H1 (cell line): ENCODE results near the gene FARP2. TPM values are rescaled to one million over a fixed set of nuclear protein-coding genes. Genes with fewer than 3 reads are reported as not detected.

Source experiments
- CHD1 ChIP-seq: IDR thresholded peaks from 2 replicates; pipeline ENCODE4 v1.6.1; 2012; ENCODE audit warnings: low read depth, low read length, improper control_type of control experiment
- RAD21 ChIP-seq, 2 experiments: IDR thresholded peaks in 1 of 2; conservative IDR thresholded peaks in 1 of 2; 2 replicates each; pipeline ENCODE4 v1.6.1; 2011; ENCODE audit warnings: low read depth in 2 of 2, low read length in 2 of 2, improper control_type of control experiment in 1 of 2, inconsistent platforms in 1 of 2, mild to moderate bottlenecking in 1 of 2, moderate library complexity in 1 of 2
- SAP30 ChIP-seq: fragments of 300-600 bp; sonication (generic); IDR thresholded peaks from 2 replicates; pipeline ENCODE4 v1.7.1; 2012; ENCODE audit warnings: low read length, moderate library complexity, mild to moderate bottlenecking, inconsistent platforms; ENCODE audit not compliant: insufficient read depth, insufficient replicate concordance
- TAF7 ChIP-seq: optimal IDR thresholded peaks from 2 replicates; pipeline ENCODE3; 2011; ENCODE audit warnings: low read depth, mild to moderate bottlenecking, inconsistent platforms, low read length, moderate library complexity, borderline replicate concordance
- YY1 ChIP-seq: IDR thresholded peaks from 2 replicates; pipeline ENCODE4 v1.6.1; 2011; ENCODE audit warnings: low read depth, mild to moderate bottlenecking, low read length
- polyA plus RNA-seq, 7 experiments: library from polyadenylated mRNA; depleted of rRNA in 3 of 7; stranded (reverse) in 5 of 7; unstranded in 2 of 7; fragments of >200 nt in 5 of 7; fragments of 200-250 nt in 2 of 7; gene quantifications; 1 replicate in 5 of 7; 2 replicates in 1 of 7; 4 replicates in 1 of 7; pipeline versions ENCODE4 v1.2.1 to v1.2.3, GENCODE V29; 2011 to 2013; ENCODE audit warnings: missing spikeins in 2 of 7, mixed read lengths in 2 of 7
- total RNA-seq: library from RNA; stranded (reverse); fragmentation: NEBNext Ultra II Directional; extraction: Animal tissue kit (Norgen Biotek cat#: 25700); gene quantifications from 2 replicates; pipeline ENCODE4 v1.2.1, GENCODE V29; 2021

The FARP2 gene
- total and polyA plus RNA-seq, 2 of the 8 experiments (the other 6 are each of a cell fraction or from before 2014, with no cell fraction given), result 12.4 to 33.4 TPM

DNA sequence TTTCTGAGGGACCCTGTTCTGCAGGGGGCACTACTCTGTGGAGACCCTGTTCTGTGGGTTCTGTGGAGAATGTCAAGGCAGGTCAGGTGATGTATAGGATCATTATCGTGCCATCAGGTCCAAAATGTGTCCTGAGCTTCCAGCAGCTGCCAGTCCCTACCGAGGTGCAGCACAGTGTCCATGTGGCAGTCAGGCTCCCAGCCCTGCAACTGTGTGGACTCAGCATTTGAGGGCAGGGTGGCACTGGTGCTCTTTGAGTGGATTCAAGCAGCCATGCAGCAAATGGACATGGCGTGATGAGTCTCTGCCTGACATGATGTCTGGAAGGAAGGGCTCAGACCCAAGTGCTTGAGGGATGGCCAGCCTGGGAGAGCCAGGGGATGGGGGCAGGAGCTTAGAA is 117.3 kb downstream of the FARP2 start (continued):
- TF ChIP-seq RAD21 (IDR thresholded peaks at IDR 0.05 in 1 of 2, conservative IDR thresholded peaks at IDR 0.05 in 1 of 2; ENCODE audit: low read depth in 2 of 2, low read length in 2 of 2) (no peak), YY1 (no peak), SAP30 (no peak), CHD1 (no peak), TAF7 (no peak)
- TF ChIP-seq, all 59 proteins: peak for 0
